NCI-H2107 treated with DMSO at 0.1 percent for 48 hours (cell line): ENCODE results near the gene EPS8L2.

Source experiments
- DNase-seq: peaks from one replicate; lab custom pipeline; 2025; ENCODE audit not compliant: unreplicated experiment; lab: John Stamatoyannopoulos, UW

Gene EPS8L2

GRCh38 chr11:705646-706438, at the start of gene EPS8L2:
Gene EPS8L2 (plus strand): TSS chr11:706231. CDS start chr11:709408, 3,177 bp downstream.
- no peak for DNase-seq

- no peak for DNase-seq
Measured at GRCh38 chr11:656426-656825, 49.6 kb upstream of the EPS8L2 start.

GRCh38 chr11:656866-657265, 49.2 kb upstream of the EPS8L2 start:
- no peak for DNase-seq

- DNase-seq, result no peak
Measured at GRCh38 chr11:657691-658126, 48.3 kb upstream of the EPS8L2 start.

GRCh38 chr11:659532-660085, 46.4 kb upstream of the EPS8L2 start:
- no peak for DNase-seq

GRCh38 chr11:660281-660680, 45.8 kb upstream of the EPS8L2 start:
- no peak for DNase-seq

- no peak for DNase-seq
Measured at GRCh38 chr11:660681-661444, 45.2 kb upstream of the EPS8L2 start.

- no peak for DNase-seq
Measured at GRCh38 chr11:662689-663274, 43.2 kb upstream of the EPS8L2 start.

GRCh38 chr11:665062-665703, 40.8 kb upstream of the EPS8L2 start:
- no peak for DNase-seq

GRCh38 chr11:665704-666281, 40.2 kb upstream of the EPS8L2 start:
- no peak for DNase-seq

GRCh38 chr11:673866-674265, 32.2 kb upstream of the EPS8L2 start:
- no peak for DNase-seq

- no peak for DNase-seq
Measured at GRCh38 chr11:674406-674805, 31.6 kb upstream of the EPS8L2 start.

GRCh38 chr11:678297-678696, 27.7 kb upstream of the EPS8L2 start:
- no peak for DNase-seq

- DNase-seq, result no peak
Measured at GRCh38 chr11:679271-680207, 26.5 kb upstream of the EPS8L2 start.

GRCh38 chr11:680476-680875, 25.6 kb upstream of the EPS8L2 start:
- no peak for DNase-seq

- DNase-seq, result no peak
Measured at GRCh38 chr11:680970-681369, 25.1 kb upstream of the EPS8L2 start.

- DNase-seq, result no peak
Measured at GRCh38 chr11:686451-687243, 19.4 kb upstream of the EPS8L2 start.

GRCh38 chr11:687751-688150, 18.3 kb upstream of the EPS8L2 start:
- no peak for DNase-seq

- DNase-seq, result no peak
Measured at GRCh38 chr11:688681-689080, 17.4 kb upstream of the EPS8L2 start.
